K562 (cell line): ENCODE results near the gene TRAPPC5. TPM values are rescaled to one million over a fixed set of nuclear protein-coding genes. Genes with fewer than 3 reads are reported as not detected.

ENCODE experiments used
- ATF7 ChIP-seq: fragments of 450-650 bp; IDR thresholded peaks from 2 replicates; pipeline ENCODE4 v1.7.1; 2014; ENCODE audit warnings: mild to moderate bottlenecking, moderate library complexity
- CSDE1 ChIP-seq, 2 experiments: fragments of 450-650 bp; IDR thresholded peaks; 2 replicates each; pipeline ENCODE4 v1.6.1; 2016; ENCODE audit warnings: mild to moderate bottlenecking in 1 of 2
- FOS ChIP-seq: IDR thresholded peaks from 3 replicates; pipeline ENCODE4 v1.6.1; 2011; ENCODE audit not compliant: insufficient read length; ENCODE audit errors: extremely low read depth
- HDAC3 ChIP-seq: fragments of 450-650 bp; IDR thresholded peaks from 2 replicates; pipeline ENCODE4 v1.6.1; 2018; ENCODE audit warnings: borderline replicate concordance, mild to moderate bottlenecking, moderate library complexity; ENCODE audit not compliant: partially characterized antibody
- HEY1 ChIP-seq: fragments of 250-450 bp; sonication (Bioruptor Pico); IDR thresholded peaks from 2 replicates; pipeline ENCODE4 v1.5.0; 2020; ENCODE audit warnings: mild to moderate bottlenecking, moderate library complexity, borderline replicate concordance
- IRF1 ChIP-seq: sonication (generic); formaldehyde crosslinking; IDR thresholded peaks from 2 replicates; pipeline ENCODE4 v1.8.0; 2022; ENCODE audit warnings: missing genetic modification reagents, mild to moderate bottlenecking, borderline replicate concordance
- MIER1 ChIP-seq: fragments of 450-650 bp; IDR thresholded peaks from 2 replicates; pipeline ENCODE4 v1.6.1; 2016; ENCODE audit warnings: antibody characterized with exemption, mild to moderate bottlenecking, low read depth
- MLX ChIP-seq, 2 experiments: fragments of 450-650 bp in 1 of 2; sonication (generic) in 1 of 2; formaldehyde crosslinking; conservative IDR thresholded peaks; 2 replicates each; pipeline versions ENCODE4 v1.4.0 to v1.8.1; 2020 to 2022; ENCODE audit warnings: mild to moderate bottlenecking in 1 of 2, missing genetic modification reagents in 1 of 2
- MTA2 ChIP-seq: fragments of 450-650 bp; IDR thresholded peaks from 2 replicates; pipeline ENCODE4 v1.6.1; 2016; ENCODE audit warnings: low read depth
- MTA3 ChIP-seq: fragments of 450-650 bp; formaldehyde crosslinking; IDR thresholded peaks from 2 replicates; pipeline ENCODE4 v1.6.1; 2017; ENCODE audit warnings: mild to moderate bottlenecking, borderline replicate concordance
- NCOA6 ChIP-seq: fragments of 450-650 bp; IDR thresholded peaks from 2 replicates; pipeline ENCODE4 v1.6.1; 2017; ENCODE audit warnings: mild to moderate bottlenecking
- NEUROD1 ChIP-seq: fragments of 150-350 bp; IDR thresholded peaks from 2 replicates; pipeline ENCODE4 v1.6.1; 2014; ENCODE audit warnings: borderline replicate concordance, low read length, low read depth; ENCODE audit not compliant: partially characterized antibody
- NFE2L1 ChIP-seq: fragments of 450-650 bp; IDR thresholded peaks from 2 replicates; pipeline ENCODE4 v1.6.1; 2016; ENCODE audit warnings: missing genetic modification characterization, low read depth, mild to moderate bottlenecking, missing compliant biosample characterization, moderate library complexity, borderline replicate concordance
- POLR2AphosphoS5 ChIP-seq: IDR thresholded peaks from 2 replicates; pipeline ENCODE4 v1.6.1; 2011; ENCODE audit warnings: mild to moderate bottlenecking, low read depth, low read length, moderate library complexity; ENCODE audit not compliant: control insufficient read depth, insufficient read depth
- RBM39 ChIP-seq: fragments of 200-400 bp; formaldehyde crosslinking; optimal IDR thresholded peaks from 2 replicates; pipeline ENCODE3; 2018; ENCODE audit warnings: low read depth, low read length
- SMARCA4 ChIP-seq: fragments of 450-650 bp; IDR thresholded peaks from 2 replicates; pipeline ENCODE4 v1.6.1; 2016
- ZNF175 ChIP-seq: fragments of 200-800 bp; sonication (Bioruptor generic); IDR thresholded peaks from 2 replicates; pipeline ENCODE4 v1.6.1; 2016; ENCODE audit warnings: low read depth, mild to moderate bottlenecking, missing genetic modification characterization, missing compliant biosample characterization
- ZNF253 ChIP-seq: fragments of 250-450 bp; sonication (Bioruptor Pico); conservative IDR thresholded peaks from 2 replicates; pipeline ENCODE4 v1.6.1; 2021; ENCODE audit warnings: mild to moderate bottlenecking
- ZNF507 ChIP-seq: conservative IDR thresholded peaks from 2 replicates; pipeline ENCODE4 v1.6.1; 2017; ENCODE audit warnings: missing genetic modification characterization, missing compliant biosample characterization
- ZNF696 ChIP-seq: fragments of 250-450 bp; sonication (Bioruptor Pico); conservative IDR thresholded peaks from 2 replicates; pipeline ENCODE4 v1.4.0; 2020; ENCODE audit warnings: mild to moderate bottlenecking, moderate library complexity
- polyA plus RNA-seq, 8 experiments: library from polyadenylated mRNA; depleted of rRNA in 4 of 8; stranded (reverse) in 5 of 8; unstranded in 3 of 8; fragments of >200 nt; fragmentation: Nextera tagmentation in 2 of 8; fragmentation: Illumina TruSeq in 1 of 8; extraction: Ambion mirVana in 2 of 8; extraction: Trizol in 1 of 8; gene quantifications; 2 replicates each; pipeline versions ENCODE4 v1.2.1 to v1.2.3, GENCODE V29; 2011 to 2014; ENCODE audit warnings: inconsistent platforms in 1 of 8, missing spikeins in 1 of 8
- total RNA-seq, 7 experiments: library from RNA; depleted of rRNA in 6 of 7; stranded (reverse); fragments of >200 nt in 6 of 7; fragmentation: Illumina TruSeq in 2 of 7; extraction: Trizol in 2 of 7; gene quantifications; 2 replicates each; pipeline versions ENCODE4 v1.2.1 to v1.2.3, GENCODE V29; 2011 to 2021; ENCODE audit warnings: low replicate concordance in 1 of 7
- TF ChIP-seq, protein P1 (sequence below): sonication (generic); formaldehyde crosslinking; IDR thresholded peaks from 2 replicates; pipeline ENCODE4 v1.8.1; 2023; ENCODE audit warnings: missing genetic modification reagents, mild to moderate bottlenecking, borderline replicate concordance
- TF ChIP-seq, protein P2 (sequence below): fragments of 250-450 bp; sonication (Bioruptor Pico); IDR thresholded peaks from 2 replicates; pipeline ENCODE4 v1.8.0; 2022; ENCODE audit warnings: inconsistent platforms, mild to moderate bottlenecking, moderate library complexity, borderline replicate concordance

Gene TRAPPC5
- total and polyA plus RNA-seq, 9 of the 15 experiments (the other 6 are each of a cell fraction or from before 2014, with no cell fraction given): 2.0 to 76.9 (median 29.3) TPM

DNA sequence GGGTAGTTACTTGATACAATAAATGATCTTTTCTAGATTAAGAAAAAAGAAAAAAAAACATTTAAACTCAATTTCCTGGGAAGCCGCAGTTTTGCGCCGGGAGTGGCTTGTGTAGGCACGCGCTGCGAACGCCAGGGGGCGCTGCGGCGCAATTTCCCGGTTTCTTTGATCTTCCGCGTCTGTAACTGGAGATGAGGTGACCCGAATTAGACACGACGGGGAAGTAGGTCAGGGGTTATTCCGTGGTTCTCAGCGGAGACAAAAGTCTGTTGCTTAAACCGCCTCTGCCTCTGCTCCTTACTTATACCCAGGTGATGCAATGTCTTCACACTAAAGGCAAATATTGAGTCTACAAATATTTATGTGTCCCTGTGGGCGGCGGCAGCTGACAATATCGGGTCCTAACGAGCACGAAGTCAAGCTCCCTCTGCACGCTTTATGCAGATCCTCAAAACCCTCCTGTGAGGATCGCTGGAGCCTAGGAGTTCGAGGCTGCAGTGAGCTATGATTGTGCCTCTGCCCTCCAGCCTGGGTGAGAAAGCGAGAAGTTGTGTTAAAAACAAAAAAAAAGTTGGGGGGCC, 28.5 kb upstream of the TRAPPC5 start (continued):
- TF ChIP-seq RBM39: no peak
- TF ChIP-seq MLX (CRISPR knock-in tag; conservative IDR thresholded peaks at IDR 0.05): no peak
- TF ChIP-seq HEY1 (CRISPR knock-in tag): no peak
- no peak for TF ChIP-seq POLR2AphosphoS5
- TF ChIP-seq MTA3: peak; percentile 36; the same call in 1 of the 2 replicates
- TF ChIP-seq IRF1 (CRISPR knock-in tag): no peak
- TF ChIP-seq NCOA6: no peak
- TF ChIP-seq ZNF696 (CRISPR knock-in tag): no peak
- peak; percentile 93 for TF ChIP-seq ATF7
- TF ChIP-seq NEUROD1: no peak
- no peak for TF ChIP-seq MTA2
- peak; percentile 81; the same call in 1 of the 2 replicates for TF ChIP-seq SMARCA4
- no peak for TF ChIP-seq MIER1
- no peak for TF ChIP-seq NFE2L1 (tag)
- TF ChIP-seq HDAC3: peak; percentile 89
- no peak for TF ChIP-seq ZNF253
- no peak for TF ChIP-seq ZNF507
- TF ChIP-seq, protein P1, sequence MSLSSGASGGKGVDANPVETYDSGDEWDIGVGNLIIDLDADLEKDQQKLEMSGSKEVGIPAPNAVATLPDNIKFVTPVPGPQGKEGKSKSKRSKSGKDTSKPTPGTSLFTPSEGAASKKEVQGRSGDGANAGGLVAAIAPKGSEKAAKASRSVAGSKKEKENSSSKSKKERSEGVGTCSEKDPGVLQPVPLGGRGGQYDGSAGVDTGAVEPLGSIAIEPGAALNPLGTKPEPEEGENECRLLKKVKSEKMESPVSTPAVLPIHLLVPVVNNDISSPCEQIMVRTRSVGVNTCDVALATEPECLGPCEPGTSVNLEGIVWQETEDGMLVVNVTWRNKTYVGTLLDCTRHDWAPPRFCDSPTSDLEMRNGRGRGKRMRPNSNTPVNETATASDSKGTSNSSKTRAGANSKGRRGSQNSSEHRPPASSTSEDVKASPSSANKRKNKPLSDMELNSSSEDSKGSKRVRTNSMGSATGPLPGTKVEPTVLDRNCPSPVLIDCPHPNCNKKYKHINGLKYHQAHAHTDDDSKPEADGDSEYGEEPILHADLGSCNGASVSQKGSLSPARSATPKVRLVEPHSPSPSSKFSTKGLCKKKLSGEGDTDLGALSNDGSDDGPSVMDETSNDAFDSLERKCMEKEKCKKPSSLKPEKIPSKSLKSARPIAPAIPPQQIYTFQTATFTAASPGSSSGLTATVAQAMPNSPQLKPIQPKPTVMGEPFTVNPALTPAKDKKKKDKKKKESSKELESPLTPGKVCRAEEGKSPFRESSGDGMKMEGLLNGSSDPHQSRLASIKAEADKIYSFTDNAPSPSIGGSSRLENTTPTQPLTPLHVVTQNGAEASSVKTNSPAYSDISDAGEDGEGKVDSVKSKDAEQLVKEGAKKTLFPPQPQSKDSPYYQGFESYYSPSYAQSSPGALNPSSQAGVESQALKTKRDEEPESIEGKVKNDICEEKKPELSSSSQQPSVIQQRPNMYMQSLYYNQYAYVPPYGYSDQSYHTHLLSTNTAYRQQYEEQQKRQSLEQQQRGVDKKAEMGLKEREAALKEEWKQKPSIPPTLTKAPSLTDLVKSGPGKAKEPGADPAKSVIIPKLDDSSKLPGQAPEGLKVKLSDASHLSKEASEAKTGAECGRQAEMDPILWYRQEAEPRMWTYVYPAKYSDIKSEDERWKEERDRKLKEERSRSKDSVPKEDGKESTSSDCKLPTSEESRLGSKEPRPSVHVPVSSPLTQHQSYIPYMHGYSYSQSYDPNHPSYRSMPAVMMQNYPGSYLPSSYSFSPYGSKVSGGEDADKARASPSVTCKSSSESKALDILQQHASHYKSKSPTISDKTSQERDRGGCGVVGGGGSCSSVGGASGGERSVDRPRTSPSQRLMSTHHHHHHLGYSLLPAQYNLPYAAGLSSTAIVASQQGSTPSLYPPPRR (CRISPR knock-in tag): no peak
- TF ChIP-seq ZNF175 (CRISPR knock-in tag): no peak
- TF ChIP-seq CSDE1 (IDR thresholded peaks at IDR 0.05): no peak
- no peak for TF ChIP-seq FOS
- TF ChIP-seq, protein P2, sequence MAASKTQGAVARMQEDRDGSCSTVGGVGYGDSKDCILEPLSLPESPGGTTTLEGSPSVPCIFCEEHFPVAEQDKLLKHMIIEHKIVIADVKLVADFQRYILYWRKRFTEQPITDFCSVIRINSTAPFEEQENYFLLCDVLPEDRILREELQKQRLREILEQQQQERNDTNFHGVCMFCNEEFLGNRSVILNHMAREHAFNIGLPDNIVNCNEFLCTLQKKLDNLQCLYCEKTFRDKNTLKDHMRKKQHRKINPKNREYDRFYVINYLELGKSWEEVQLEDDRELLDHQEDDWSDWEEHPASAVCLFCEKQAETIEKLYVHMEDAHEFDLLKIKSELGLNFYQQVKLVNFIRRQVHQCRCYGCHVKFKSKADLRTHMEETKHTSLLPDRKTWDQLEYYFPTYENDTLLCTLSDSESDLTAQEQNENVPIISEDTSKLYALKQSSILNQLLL (CRISPR knock-in tag): no peak
